Measurements from ENCODE around the gene PIGW. TPM values are rescaled to one million over a fixed set of nuclear protein-coding genes. Genes with fewer than 3 reads are reported as not detected.

Gene PIGW
- total RNA-seq, 4 donors from 2014 or later: 3.0 to 6.9 (median 4.7) TPM

- no peaks in the 10 kb centered on the region for H3K4me1 ChIP-seq
- H3K27ac ChIP-seq: no peak overlapping the region
- H3K27me3 ChIP-seq: no peaks in the 10 kb centered on the region
- intact Hi-C loops (cut with DNase I; ENCODE audit: low total_unique reads) (no loop called here), in situ Hi-C loops (cut with MboI; ENCODE audit: low sequenced_read_pairs in 4 of 4) (loop anchor here in 2 of 4 donors (25.0 kb wide), 1 partner anchor 534 kb away; no protein-coding TSS in a partner anchor)
- DNase-seq (no peak), ATAC-seq (no peak)
- TF ChIP-seq POLR2A (IDR thresholded peaks at IDR 0.05) (no peak), CTCF (IDR thresholded peaks at IDR 0.05 in 4 of 5, conservative IDR thresholded peaks at IDR 0.05 in 1 of 5) (no peak)
- H3K36me3 ChIP-seq: peaks cover 0 to 86% of the 10 kb centered on the region in 2 donors
- no peaks in the 10 kb centered on the region for H3K9me3 ChIP-seq
- no peak overlapping the region for H3K4me3 ChIP-seq
Observed at GRCh38 chr17:36496018-36496789, 38.6 kb upstream of the PIGW start.

- Histone ChIP-seq H3K4me3 (no peak overlapping the region), H3K36me3 (peaks cover 0 to 75% of the 10 kb centered on the region in 2 donors), H3K9me3 (no peaks in the 10 kb centered on the region), H3K4me1 (no peaks in the 10 kb centered on the region), H3K27me3 (no peaks in the 10 kb centered on the region), H3K27ac (no peak overlapping the region)
- in situ Hi-C loops (cut with MboI; ENCODE audit: low sequenced_read_pairs in 4 of 4) (loop anchor here in 2 of 4 donors (25.0 kb wide), 1 partner anchor 536 kb away; no protein-coding TSS in a partner anchor), intact Hi-C loops (cut with DNase I; ENCODE audit: low total_unique reads) (no loop called here)
- TF ChIP-seq CTCF (IDR thresholded peaks at IDR 0.05 in 4 of 5, conservative IDR thresholded peaks at IDR 0.05 in 1 of 5) (no peak), POLR2A (IDR thresholded peaks at IDR 0.05) (no peak)
- DNase-seq: no peak
- no peak for ATAC-seq
Observed at GRCh38 chr17:36498155-36498554, 36.6 kb upstream of the PIGW start.

GRCh38 chr17:36498560-36499300, 36.1 kb upstream of the PIGW start:
- TF ChIP-seq CTCF (IDR thresholded peaks at IDR 0.05 in 4 of 5, conservative IDR thresholded peaks at IDR 0.05 in 1 of 5) (no peak), POLR2A (IDR thresholded peaks at IDR 0.05) (no peak)
- Histone ChIP-seq H3K27me3 (no peaks in the 10 kb centered on the region), H3K4me3 (no peak overlapping the region), H3K36me3 (peaks cover 0 to 75% of the 10 kb centered on the region in 2 donors), H3K4me1 (no peaks in the 10 kb centered on the region), H3K27ac (no peak overlapping the region), H3K9me3 (no peaks in the 10 kb centered on the region)
- ATAC-seq (no peak), DNase-seq (no peak)
- in situ Hi-C loops (cut with MboI; ENCODE audit: low sequenced_read_pairs in 4 of 4): loop anchor here in 2 of 4 donors (25.0 kb wide), 1 partner anchor 536 kb away; no protein-coding TSS in a partner anchor
- intact Hi-C loops (cut with DNase I; ENCODE audit: low total_unique reads): no loop called here

- no peak for ATAC-seq
- no peaks in the 10 kb centered on the region for H3K4me1 ChIP-seq
- no peaks in the 10 kb centered on the region for H3K27me3 ChIP-seq
- no peak overlapping the region for H3K4me3 ChIP-seq
- TF ChIP-seq CTCF (IDR thresholded peaks at IDR 0.05 in 4 of 5, conservative IDR thresholded peaks at IDR 0.05 in 1 of 5): no peak
- no peak for TF ChIP-seq POLR2A (IDR thresholded peaks at IDR 0.05)
- intact Hi-C loops (cut with DNase I; ENCODE audit: low total_unique reads) (no loop called here), in situ Hi-C loops (cut with MboI; ENCODE audit: low sequenced_read_pairs in 4 of 4) (no loop called here)
- DNase-seq: no peak
- H3K36me3 ChIP-seq: peaks cover 0 to 75% of the 10 kb centered on the region in 2 donors
- H3K27ac ChIP-seq: no peak overlapping the region
- H3K9me3 ChIP-seq: no peaks in the 10 kb centered on the region
Observed at GRCh38 chr17:36500745-36501225, 34.0 kb upstream of the PIGW start.

Measured in gastrocnemius medialis (tissue), 4 donors.